Calu3 (cell line): Measurements from ENCODE around the gene AR. TPM values are rescaled to one million over a fixed set of nuclear protein-coding genes. Genes with fewer than 3 reads are reported as not detected.
"Not testable (repeated sequence)": the region's sequence is repeated elsewhere in the genome, so short reads cannot be mapped to it uniquely, and the experiment has no call there.

ENCODE experiments used
- BruUV-seq: library from RNA; stranded (reverse); fragments of 400-500 nt; replicated peaks from 2 replicates; lab custom pipeline; 2021; lab: Mats Ljungman, UMichigan
- CTCF ChIA-PET: fragments of 300-600 bp; sonication (Branson Sonifier 250); formaldehyde crosslinking; loops from one replicate; lab custom pipeline; 2022; ENCODE audit warnings: antibody characterized with exemption; lab: Charles Lee
- DNase-seq: peaks from one replicate; pipeline ENCODE4 v3.0.0; 2022
- H3K27ac Mint-ChIP-seq: one replicate; pipeline ENCODE4 v1.8.0; 2022; ENCODE audit warnings: mixed read lengths; ENCODE audit not compliant: unreplicated experiment
- H3K27me3 Mint-ChIP-seq: one replicate; pipeline ENCODE4 v1.8.0; 2022; ENCODE audit warnings: mixed read lengths; ENCODE audit not compliant: unreplicated experiment
- H3K36me3 Mint-ChIP-seq: one replicate; pipeline ENCODE4 v1.8.0; 2022; ENCODE audit warnings: mild to moderate bottlenecking, moderate library complexity, mixed read lengths; ENCODE audit not compliant: insufficient read depth, unreplicated experiment
- H3K4me1 Mint-ChIP-seq: one replicate; pipeline ENCODE4 v1.8.0; 2022; ENCODE audit warnings: mild to moderate bottlenecking, low read depth, mixed read lengths; ENCODE audit not compliant: unreplicated experiment
- H3K4me3 Mint-ChIP-seq: one replicate; pipeline ENCODE4 v1.8.0; 2022; ENCODE audit warnings: mild to moderate bottlenecking, low read depth, moderate library complexity, mixed read lengths; ENCODE audit not compliant: unreplicated experiment
- H3K9me3 Mint-ChIP-seq: one replicate; pipeline ENCODE4 v1.8.0; 2022; ENCODE audit warnings: low read depth, mixed read lengths; ENCODE audit not compliant: unreplicated experiment
- CTCF ChIP-seq: fragments of 200-600 bp; IDR thresholded peaks from one replicate; pipeline ENCODE4 v1.8.0; 2022; ENCODE audit warnings: antibody characterized with exemption; ENCODE audit not compliant: unreplicated experiment
- intact Hi-C: fragments of 100-400 bp; cut with micrococcal nuclease; formaldehyde crosslinking; loops from one replicate; pipeline ENCODE4 v1.10.0; 2022; ENCODE audit not compliant: unreplicated experiment
- total RNA-seq: library from RNA; stranded (reverse); gene quantifications from 2 replicates; pipeline ENCODE4 v1.2.3, GENCODE V29; 2022

AR gene
- total RNA-seq, 1 experiment from 2014 or later, result 0.83 TPM

GRCh38 chrX:67654301-67654700, 110.5 kb downstream of the AR start:
- TF ChIP-seq CTCF, result no peak
- Mint-ChIP-seq H3K4me1 (no peaks in the 10 kb centered on the region), H3K36me3 (no peaks in the 10 kb centered on the region), H3K9me3 (peaks cover 13% of the 10 kb centered on the region), H3K27me3 (no peaks in the 10 kb centered on the region), H3K4me3 (no peak overlapping the region), H3K27ac (no peak overlapping the region)
- BruUV-seq, result no TSS peak
- CTCF ChIA-PET, result no interaction called here
- DNase-seq, result no peak
- intact Hi-C loops, result no loop called here

GRCh38 chrX:67665583-67665982, 121.8 kb downstream of the AR start:
- CTCF ChIA-PET, result no interaction called here
- intact Hi-C loops, result no loop called here
- no peak overlapping the region for H3K4me3 Mint-ChIP-seq
- TF ChIP-seq CTCF, result no peak
- no peaks in the 10 kb centered on the region for H3K36me3 Mint-ChIP-seq
- DNase-seq, result no peak
- BruUV-seq, result no TSS peak
- H3K27ac Mint-ChIP-seq, result no peak overlapping the region
- peaks cover 5% of the 10 kb centered on the region for H3K9me3 Mint-ChIP-seq
- no peaks in the 10 kb centered on the region for H3K27me3 Mint-ChIP-seq
- no peaks in the 10 kb centered on the region for H3K4me1 Mint-ChIP-seq

- H3K4me1 Mint-ChIP-seq, H3K4me3 Mint-ChIP-seq, H3K36me3 Mint-ChIP-seq, DNase-seq, H3K27ac Mint-ChIP-seq, intact Hi-C loops, CTCF ChIA-PET, BruUV-seq, H3K27me3 Mint-ChIP-seq: not testable (repeated sequence)
- H3K9me3 Mint-ChIP-seq, result peaks cover 11% of the 10 kb centered on the region
Measured at GRCh38 chrX:67670717-67671116, 126.9 kb downstream of the AR start.

- Mint-ChIP-seq H3K27me3 (no peaks in the 10 kb centered on the region), H3K36me3 (no peaks in the 10 kb centered on the region), H3K4me3 (no peak overlapping the region), H3K4me1 (no peaks in the 10 kb centered on the region), H3K9me3 (peaks cover 11% of the 10 kb centered on the region), H3K27ac (no peak overlapping the region)
- CTCF ChIA-PET, result no interaction called here
- DNase-seq, result no peak
- intact Hi-C loops, result no loop called here
- no TSS peak for BruUV-seq
- TF ChIP-seq CTCF, result no peak
Measured at GRCh38 chrX:67673741-67674274, 130.0 kb downstream of the AR start.

GRCh38 chrX:67674741-67675140, 130.9 kb downstream of the AR start:
- H3K4me3 Mint-ChIP-seq, result no peak overlapping the region
- intact Hi-C loops, result no loop called here
- H3K9me3 Mint-ChIP-seq, result peaks cover 11% of the 10 kb centered on the region
- CTCF ChIA-PET, result no interaction called here
- BruUV-seq, result no TSS peak
- no peak for TF ChIP-seq CTCF
- H3K36me3 Mint-ChIP-seq, result no peaks in the 10 kb centered on the region
- H3K27me3 Mint-ChIP-seq, result no peaks in the 10 kb centered on the region
- H3K27ac Mint-ChIP-seq, result no peak overlapping the region
- no peaks in the 10 kb centered on the region for H3K4me1 Mint-ChIP-seq
- no peak for DNase-seq
